ENCODE data around the gene CUL7. TPM values are rescaled to one million over a fixed set of nuclear protein-coding genes. Genes with fewer than 3 reads are reported as not detected.

CUL7 gene
- total and polyA plus RNA-seq, 9 of the 15 experiments (the other 6 are each of a cell fraction or from before 2014, with no cell fraction given): 0.44 to 20.1 (median 8.6) TPM

DNA sequence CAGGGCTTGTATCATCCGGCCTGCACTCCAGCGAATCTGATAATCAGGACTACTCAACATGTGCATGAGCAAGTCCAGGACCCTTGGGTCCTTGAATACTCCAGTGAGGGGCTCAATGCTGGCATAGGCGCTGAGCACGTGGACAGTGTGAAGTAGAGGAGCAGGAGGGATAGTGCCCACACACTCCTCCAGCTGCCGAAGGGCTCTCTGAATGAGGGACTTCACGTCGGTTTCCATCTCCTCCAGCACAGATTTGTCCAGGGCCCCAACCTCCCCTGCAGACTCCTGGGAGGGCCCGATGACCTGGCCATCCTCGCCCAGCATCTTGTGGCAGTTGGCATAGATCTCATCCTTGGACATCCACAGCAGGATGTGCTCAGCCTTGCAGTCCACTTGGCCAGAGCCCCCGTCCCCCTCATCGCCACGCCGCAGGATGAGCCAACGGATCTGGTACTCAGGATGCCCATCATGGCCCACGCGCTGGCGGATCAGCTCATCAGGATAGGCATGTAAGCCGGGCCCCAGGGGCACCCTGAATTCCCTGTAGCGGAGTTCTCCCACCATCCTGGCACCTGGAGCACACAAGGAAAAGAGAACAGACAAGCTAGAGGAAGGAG, 1.3 kb downstream of the CUL7 start (continued):
- TF ChIP-seq, protein P1, sequence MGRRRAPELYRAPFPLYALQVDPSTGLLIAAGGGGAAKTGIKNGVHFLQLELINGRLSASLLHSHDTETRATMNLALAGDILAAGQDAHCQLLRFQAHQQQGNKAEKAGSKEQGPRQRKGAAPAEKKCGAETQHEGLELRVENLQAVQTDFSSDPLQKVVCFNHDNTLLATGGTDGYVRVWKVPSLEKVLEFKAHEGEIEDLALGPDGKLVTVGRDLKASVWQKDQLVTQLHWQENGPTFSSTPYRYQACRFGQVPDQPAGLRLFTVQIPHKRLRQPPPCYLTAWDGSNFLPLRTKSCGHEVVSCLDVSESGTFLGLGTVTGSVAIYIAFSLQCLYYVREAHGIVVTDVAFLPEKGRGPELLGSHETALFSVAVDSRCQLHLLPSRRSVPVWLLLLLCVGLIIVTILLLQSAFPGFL (CRISPR knock-in tag; IDR thresholded peaks at IDR 0.05): no peak
- TF ChIP-seq, protein P2, sequence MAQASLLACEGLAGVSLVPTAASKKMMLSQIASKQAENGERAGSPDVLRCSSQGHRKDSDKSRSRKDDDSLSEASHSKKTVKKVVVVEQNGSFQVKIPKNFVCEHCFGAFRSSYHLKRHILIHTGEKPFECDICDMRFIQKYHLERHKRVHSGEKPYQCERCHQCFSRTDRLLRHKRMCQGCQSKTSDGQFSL (CRISPR knock-in tag; IDR thresholded peaks at IDR 0.05): no peak
- TF ChIP-seq, protein P2 (tag; IDR thresholded peaks at IDR 0.05): no peak
- TF ChIP-seq MXI1 (IDR thresholded peaks at IDR 0.05; ENCODE audit: low read depth, low read length): no peak
- 0 out of 2 replicates have a peak, but pooled peaks have one; percentile 41 for TF ChIP-seq GATA2 (CRISPR knock-in tag; IDR thresholded peaks at IDR 0.05)
- TF ChIP-seq FIP1L1 (IDR thresholded peaks at IDR 0.05; ENCODE audit: low read depth, low read length, poor library complexity, severe bottlenecking): no peak
- TF ChIP-seq SUPT5H (IDR thresholded peaks at IDR 0.05): no peak
- no peak for TF ChIP-seq JUND (IDR thresholded peaks at IDR 0.05; ENCODE audit: borderline replicate concordance, low read depth, low read length)
- TF ChIP-seq JUND (tag; IDR thresholded peaks at IDR 0.05; ENCODE audit: borderline replicate concordance, low read depth, low read length): no peak
- TF ChIP-seq ZNF121 (CRISPR knock-in tag; conservative IDR thresholded peaks at IDR 0.05): no peak
- TF ChIP-seq ZNF699 (CRISPR knock-in tag; IDR thresholded peaks at IDR 0.05; ENCODE audit: insufficient replicate concordance): no peak
- TF ChIP-seq, protein P3, sequence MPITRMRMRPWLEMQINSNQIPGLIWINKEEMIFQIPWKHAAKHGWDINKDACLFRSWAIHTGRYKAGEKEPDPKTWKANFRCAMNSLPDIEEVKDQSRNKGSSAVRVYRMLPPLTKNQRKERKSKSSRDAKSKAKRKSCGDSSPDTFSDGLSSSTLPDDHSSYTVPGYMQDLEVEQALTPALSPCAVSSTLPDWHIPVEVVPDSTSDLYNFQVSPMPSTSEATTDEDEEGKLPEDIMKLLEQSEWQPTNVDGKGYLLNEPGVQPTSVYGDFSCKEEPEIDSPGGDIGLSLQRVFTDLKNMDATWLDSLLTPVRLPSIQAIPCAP (CRISPR knock-in tag; IDR thresholded peaks at IDR 0.05; ENCODE audit: borderline replicate concordance): no peak
- no peak for TF ChIP-seq PCBP1 (IDR thresholded peaks at IDR 0.05; ENCODE audit: low read depth, low read length, poor library complexity, severe bottlenecking)
- TF ChIP-seq HSF4 (CRISPR knock-in tag; IDR thresholded peaks at IDR 0.05; ENCODE audit: borderline replicate concordance): no peak
- TF ChIP-seq ZNF431 (CRISPR knock-in tag; IDR thresholded peaks at IDR 0.05): no peak
- TF ChIP-seq, protein P4, sequence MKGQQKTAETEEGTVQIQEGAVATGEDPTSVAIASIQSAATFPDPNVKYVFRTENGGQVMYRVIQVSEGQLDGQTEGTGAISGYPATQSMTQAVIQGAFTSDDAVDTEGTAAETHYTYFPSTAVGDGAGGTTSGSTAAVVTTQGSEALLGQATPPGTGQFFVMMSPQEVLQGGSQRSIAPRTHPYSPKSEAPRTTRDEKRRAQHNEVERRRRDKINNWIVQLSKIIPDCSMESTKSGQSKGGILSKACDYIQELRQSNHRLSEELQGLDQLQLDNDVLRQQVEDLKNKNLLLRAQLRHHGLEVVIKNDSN (CRISPR knock-in tag; IDR thresholded peaks at IDR 0.05): no peak
- TF ChIP-seq ZNF408 (CRISPR knock-in tag; IDR thresholded peaks at IDR 0.05; ENCODE audit: low read depth): no peak
- TF ChIP-seq, protein P5, sequence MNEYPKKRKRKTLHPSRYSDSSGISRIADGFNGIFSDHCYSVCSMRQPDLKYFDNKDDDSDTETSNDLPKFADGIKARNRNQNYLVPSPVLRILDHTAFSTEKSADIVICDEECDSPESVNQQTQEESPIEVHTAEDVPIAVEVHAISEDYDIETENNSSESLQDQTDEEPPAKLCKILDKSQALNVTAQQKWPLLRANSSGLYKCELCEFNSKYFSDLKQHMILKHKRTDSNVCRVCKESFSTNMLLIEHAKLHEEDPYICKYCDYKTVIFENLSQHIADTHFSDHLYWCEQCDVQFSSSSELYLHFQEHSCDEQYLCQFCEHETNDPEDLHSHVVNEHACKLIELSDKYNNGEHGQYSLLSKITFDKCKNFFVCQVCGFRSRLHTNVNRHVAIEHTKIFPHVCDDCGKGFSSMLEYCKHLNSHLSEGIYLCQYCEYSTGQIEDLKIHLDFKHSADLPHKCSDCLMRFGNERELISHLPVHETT (CRISPR knock-in tag; conservative IDR thresholded peaks at IDR 0.05 in 1 of 2, IDR thresholded peaks at IDR 0.05 in 1 of 2): 0 out of 4 replicates have a peak, but pooled peaks of 1 of the 2 experiments have one; percentile 3
- TF ChIP-seq ZNF282 (CRISPR knock-in tag; IDR thresholded peaks at IDR 0.05): no peak
- TF ChIP-seq MTF1 (CRISPR knock-in tag; IDR thresholded peaks at IDR 0.05; ENCODE audit: borderline replicate concordance): no peak
- TF ChIP-seq TCF3 (CRISPR knock-in tag; IDR thresholded peaks at IDR 0.05): no peak
- no peak for TF ChIP-seq ZC3H4 (CRISPR knock-in tag; IDR thresholded peaks at IDR 0.05; ENCODE audit: borderline replicate concordance)
- TF ChIP-seq SREBF2 (CRISPR knock-in tag; IDR thresholded peaks at IDR 0.05): no peak
